Naive B cell (primary cell): ENCODE results near the gene MGST3. TPM values are rescaled to one million over a fixed set of nuclear protein-coding genes. Genes with fewer than 3 reads are reported as not detected.
"Not testable (repeated sequence)": the region's sequence is repeated elsewhere in the genome, so short reads cannot be mapped to it uniquely, and the experiment has no call there.

Experiments used
- ATAC-seq, 2 donors: fragments of 150-1000 bp; cut with Tn5 transposase; 2 replicates each; pipeline ENCODE4 v1.10.0; 2021; ENCODE audit warnings: low read depth in 2 of 2, mild to moderate bottlenecking in 2 of 2, moderate library complexity in 2 of 2
- DNase-seq: peaks from one replicate; pipeline ENCODE4 v3.0.0; 2022
- H3K27ac Mint-ChIP-seq, 6 donors: one replicate each; pipeline ENCODE4 v1.8.0; 2020 to 2022; ENCODE audit warnings: mild to moderate bottlenecking in 6 of 6, mixed read lengths in 6 of 6, moderate library complexity in 5 of 6, inconsistent platforms in 2 of 6
- H3K27me3 Mint-ChIP-seq, 3 donors: one replicate each; pipeline ENCODE4 v1.8.0; 2021 to 2022; ENCODE audit warnings: mixed read lengths in 3 of 3, mild to moderate bottlenecking in 1 of 3
- H3K36me3 Mint-ChIP-seq, 2 donors: one replicate each; pipeline ENCODE4 v1.8.0; 2020 to 2022; ENCODE audit warnings: mixed read lengths in 2 of 2, inconsistent platforms in 1 of 2, mild to moderate bottlenecking in 1 of 2
- H3K4me1 Mint-ChIP-seq, 3 donors: one replicate each; pipeline ENCODE4 v1.8.0; 2020 to 2022; ENCODE audit warnings: mixed read lengths in 3 of 3, inconsistent platforms in 1 of 3, mild to moderate bottlenecking in 1 of 3, moderate library complexity in 1 of 3
- H3K4me3 Mint-ChIP-seq, 8 donors: one replicate each; pipeline ENCODE4 v1.8.0; 2020 to 2022; ENCODE audit warnings: mild to moderate bottlenecking in 8 of 8, mixed read lengths in 8 of 8, moderate library complexity in 8 of 8, inconsistent platforms in 2 of 8
- H3K9me3 Mint-ChIP-seq, 7 donors: one replicate each; pipeline ENCODE4 v1.8.0; 2020 to 2022; ENCODE audit warnings: mixed read lengths in 7 of 7, mild to moderate bottlenecking in 5 of 7, inconsistent platforms in 2 of 7, moderate library complexity in 1 of 7
- polyA plus RNA-seq, 6 donors: library from polyadenylated mRNA; unstranded; fragments of 300-500 nt; fragmentation: Illumina TruSeq; gene quantifications; one replicate each; pipeline ENCODE4 v1.2.3, GENCODE V29; 2021; ENCODE audit warnings: low read depth in 6 of 6

Gene MGST3
- polyA plus RNA-seq, 6 donors from 2014 or later = 76.4 to 133 (median 116) TPM

DNA sequence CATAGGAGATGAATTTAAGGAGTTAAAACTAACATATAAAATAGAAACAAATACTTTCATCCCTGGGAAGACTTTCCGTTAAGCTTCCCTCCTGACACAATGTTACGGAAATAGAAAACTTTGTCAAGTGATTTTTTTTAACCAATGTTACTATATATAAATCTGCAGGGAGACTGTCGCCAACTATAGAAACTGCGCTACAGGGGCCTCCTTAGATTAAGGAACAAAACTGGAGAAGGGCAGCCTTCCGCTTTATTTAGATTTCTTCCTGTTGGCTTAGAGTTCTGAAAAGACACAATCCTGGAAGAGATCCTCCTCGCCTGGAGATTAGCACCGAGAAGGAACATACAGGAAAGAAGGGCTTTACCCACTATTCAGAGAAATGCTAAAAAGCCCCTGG, 1.5 kb downstream of the MGST3 start:
- no peaks in the 10 kb centered on the region for H3K9me3 Mint-ChIP-seq
- DNase-seq (no peak), ATAC-seq (no peak)
- no peak overlapping the region for H3K27ac Mint-ChIP-seq
- H3K4me3 Mint-ChIP-seq = peak overlapping the region in 2 of 8 donors; percentile 7 to 13
- peaks cover 14 to 31% (median 24%) of the 10 kb centered on the region in 3 donors for H3K4me1 Mint-ChIP-seq
- peaks cover 0 to 5% (median 0%) of the 10 kb centered on the region in 3 donors for H3K27me3 Mint-ChIP-seq
- no peaks in the 10 kb centered on the region for H3K36me3 Mint-ChIP-seq

DNA sequence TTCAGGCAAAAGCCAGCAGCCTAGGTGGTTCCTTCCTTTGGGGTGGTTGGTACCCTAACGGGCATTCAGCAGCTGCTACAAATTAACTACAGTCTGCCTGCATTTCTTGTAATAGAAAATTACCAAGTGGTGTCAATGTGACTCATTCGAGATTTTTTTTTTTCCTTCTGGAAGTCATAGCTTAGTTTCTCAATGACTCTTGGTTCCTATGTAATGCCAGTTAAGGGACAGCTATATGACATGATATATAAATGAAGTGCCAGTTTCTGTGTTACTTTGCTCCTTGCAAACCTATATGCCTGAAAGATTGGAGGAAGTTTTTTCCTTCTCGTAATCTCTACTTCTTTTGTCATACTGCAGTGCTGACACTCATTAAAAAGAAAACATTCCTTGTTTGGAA, 2.6 kb downstream of the MGST3 start:
- H3K9me3 Mint-ChIP-seq = no peaks in the 10 kb centered on the region

DNA sequence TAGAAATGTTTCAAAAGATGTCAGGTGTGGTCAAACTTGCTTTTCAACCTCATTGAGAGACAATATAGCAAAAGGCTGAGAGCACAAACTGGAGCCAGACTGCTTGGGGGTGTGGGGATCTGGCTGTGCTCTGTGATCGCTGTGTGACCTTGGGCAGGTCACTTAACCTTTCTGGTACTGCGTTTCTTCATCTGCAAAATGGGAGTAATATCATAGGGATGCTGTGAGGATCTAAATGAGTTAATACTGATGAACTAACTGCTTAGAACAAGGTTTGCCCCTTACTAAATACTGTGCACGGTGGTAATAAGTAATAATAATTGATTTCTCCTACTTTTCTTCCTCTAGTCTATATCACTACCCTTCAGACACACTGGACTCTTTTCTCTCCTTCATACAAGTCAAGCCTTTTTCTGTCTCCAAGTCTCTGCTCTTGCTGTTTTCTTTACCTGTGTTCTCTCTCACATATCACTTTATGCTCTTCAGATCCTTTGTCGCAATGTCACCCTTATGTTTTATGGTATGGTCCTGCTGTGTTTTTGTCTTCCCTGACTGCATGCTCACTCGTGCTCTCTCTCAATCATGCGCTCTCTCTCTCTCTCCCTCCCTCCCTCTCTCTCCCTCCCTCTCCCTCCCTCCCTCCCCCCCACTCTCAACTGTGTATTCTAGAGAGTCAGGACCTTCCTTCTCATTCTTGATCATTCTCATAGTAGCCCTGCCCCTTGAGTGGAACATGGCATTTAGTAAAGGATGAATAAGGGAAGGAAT, 3.3 kb downstream of the MGST3 start:
- H3K4me1 Mint-ChIP-seq = peaks cover 14 to 31% (median 24%) of the 10 kb centered on the region in 3 donors
- H3K4me3 Mint-ChIP-seq = peak overlapping the region in 1 of 8 donors; percentile 50
- no peaks in the 10 kb centered on the region for H3K9me3 Mint-ChIP-seq
- ATAC-seq (no peak), DNase-seq (no peak)
- no peaks in the 10 kb centered on the region for H3K27me3 Mint-ChIP-seq
- no peaks in the 10 kb centered on the region for H3K36me3 Mint-ChIP-seq
- no peak overlapping the region for H3K27ac Mint-ChIP-seq

More for the DNA sequence above, 2.6 kb downstream of the MGST3 start:
- Mint-ChIP-seq H3K27ac (no peak overlapping the region), H3K4me1 (peaks cover 14 to 31% (median 24%) of the 10 kb centered on the region in 3 donors), H3K36me3 (no peaks in the 10 kb centered on the region), H3K4me3 (peak overlapping the region in 1 of 8 donors; percentile 50), H3K27me3 (peaks cover 0 to 5% (median 0%) of the 10 kb centered on the region in 3 donors)
- ATAC-seq (no peak), DNase-seq (no peak)

DNA sequence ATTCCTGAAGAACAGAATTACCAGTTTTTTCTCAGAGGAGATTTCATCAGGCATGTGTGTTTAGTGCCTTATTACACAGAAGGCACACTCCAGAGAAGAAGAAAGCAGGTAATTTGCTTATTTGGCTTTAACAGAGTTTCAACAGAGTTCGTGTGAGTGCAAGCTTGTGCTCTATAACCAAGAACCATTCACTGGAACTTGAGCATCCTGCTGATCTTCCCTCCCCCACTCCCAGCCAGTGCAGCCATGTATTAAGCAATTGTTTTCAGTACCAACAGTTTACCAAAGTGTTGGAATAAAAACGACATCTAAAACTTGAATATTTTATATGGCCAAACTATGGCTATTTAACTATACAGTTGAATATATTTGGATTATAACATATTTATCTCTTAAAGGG, 4.3 kb downstream of the MGST3 start:
- peak overlapping the region in 2 of 8 donors; percentile 15 to 18 for H3K4me3 Mint-ChIP-seq
- H3K27ac Mint-ChIP-seq = peak overlapping the region in 1 of 6 donors; percentile 33
- peaks cover 14 to 26% (median 26%) of the 10 kb centered on the region in 3 donors for H3K4me1 Mint-ChIP-seq

DNA sequence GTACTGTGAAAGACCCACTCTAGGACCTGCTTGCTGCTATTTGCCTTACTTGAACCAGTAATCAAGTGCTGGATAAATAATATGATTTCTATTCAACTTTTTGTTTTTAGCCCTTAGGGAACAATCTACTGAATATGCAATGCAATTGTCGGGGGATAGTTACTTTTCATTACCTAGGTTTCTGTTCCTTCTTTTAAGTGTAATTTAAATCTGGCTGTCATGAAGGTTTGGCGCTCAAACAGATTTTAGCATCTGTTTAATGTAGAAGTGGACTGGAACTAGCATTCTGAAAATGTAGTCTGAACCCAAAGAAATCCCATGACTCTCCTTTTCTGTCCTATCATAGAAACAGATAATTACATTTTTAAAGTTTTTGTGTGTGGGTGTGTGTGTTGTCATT, 4.8 kb downstream of the MGST3 start:
- H3K27ac Mint-ChIP-seq = no peak overlapping the region
- DNase-seq = peak; percentile 12

More for the DNA sequence above, 4.3 kb downstream of the MGST3 start:
- Mint-ChIP-seq H3K36me3 (no peaks in the 10 kb centered on the region), H3K9me3 (no peaks in the 10 kb centered on the region), H3K27me3 (no peaks in the 10 kb centered on the region)
- ATAC-seq (no peak), DNase-seq (no peak)

DNA sequence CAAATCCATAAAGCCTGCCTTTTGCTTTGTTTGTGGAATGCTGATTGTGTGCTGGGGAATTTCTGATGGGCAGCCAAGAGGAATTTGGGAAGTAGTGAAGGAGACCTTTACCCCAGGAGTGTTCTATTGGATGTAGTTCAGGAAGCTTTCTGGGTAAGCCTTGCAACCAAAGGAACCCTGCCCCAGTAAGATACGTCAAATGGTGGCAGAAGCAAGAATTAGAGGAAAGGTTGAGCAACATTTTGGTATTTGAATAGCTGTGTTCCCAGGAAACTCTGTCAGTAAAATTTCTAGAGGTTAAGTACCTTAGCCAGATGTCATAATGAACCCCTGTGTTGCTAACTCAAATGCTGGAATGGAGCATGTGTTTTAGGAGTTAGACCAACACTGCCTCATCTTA, 6.4 kb downstream of the MGST3 start:
- H3K4me3 Mint-ChIP-seq = no peak overlapping the region
- H3K27me3 Mint-ChIP-seq = no peaks in the 10 kb centered on the region
- H3K27ac Mint-ChIP-seq = no peak overlapping the region
- DNase-seq = no peak
- H3K4me1 Mint-ChIP-seq = peaks cover 14 to 26% (median 26%) of the 10 kb centered on the region in 3 donors
- no peaks in the 10 kb centered on the region for H3K36me3 Mint-ChIP-seq
- H3K9me3 Mint-ChIP-seq = no peaks in the 10 kb centered on the region
- ATAC-seq = no peak

More for the DNA sequence above, 4.8 kb downstream of the MGST3 start:
- Mint-ChIP-seq H3K4me3 (peak overlapping the region in 3 of 8 donors; percentile 15 to 58 (median 18)), H3K27me3 (no peaks in the 10 kb centered on the region), H3K4me1 (peaks cover 14 to 26% (median 26%) of the 10 kb centered on the region in 3 donors), H3K36me3 (no peaks in the 10 kb centered on the region), H3K9me3 (no peaks in the 10 kb centered on the region)
- no peak for ATAC-seq

DNA sequence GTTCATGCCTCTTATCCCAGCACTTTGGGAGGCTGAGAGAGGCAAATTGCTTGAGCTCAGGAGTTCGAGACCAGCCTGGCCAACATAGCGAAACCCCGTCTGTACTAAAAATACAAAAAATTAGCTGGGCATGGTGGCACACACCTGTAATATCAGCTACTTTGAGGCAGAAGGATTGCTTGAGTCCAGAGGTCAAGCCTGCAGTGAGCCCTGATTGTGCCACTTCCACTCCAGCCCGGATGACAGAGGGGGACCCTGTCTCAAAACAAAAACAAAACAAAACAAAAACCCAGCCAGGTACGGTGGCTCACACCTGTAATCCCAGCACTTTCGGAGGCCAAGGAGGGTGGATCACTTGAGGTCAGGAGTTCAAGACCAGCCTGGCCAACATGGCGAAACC, 7.2 kb downstream of the MGST3 start:
- peaks cover 14 to 26% (median 26%) of the 10 kb centered on the region in 3 donors for H3K4me1 Mint-ChIP-seq
- not testable (repeated sequence) for H3K36me3 Mint-ChIP-seq, H3K4me3 Mint-ChIP-seq, H3K27ac Mint-ChIP-seq, H3K27me3 Mint-ChIP-seq, ATAC-seq, DNase-seq, H3K9me3 Mint-ChIP-seq

DNA sequence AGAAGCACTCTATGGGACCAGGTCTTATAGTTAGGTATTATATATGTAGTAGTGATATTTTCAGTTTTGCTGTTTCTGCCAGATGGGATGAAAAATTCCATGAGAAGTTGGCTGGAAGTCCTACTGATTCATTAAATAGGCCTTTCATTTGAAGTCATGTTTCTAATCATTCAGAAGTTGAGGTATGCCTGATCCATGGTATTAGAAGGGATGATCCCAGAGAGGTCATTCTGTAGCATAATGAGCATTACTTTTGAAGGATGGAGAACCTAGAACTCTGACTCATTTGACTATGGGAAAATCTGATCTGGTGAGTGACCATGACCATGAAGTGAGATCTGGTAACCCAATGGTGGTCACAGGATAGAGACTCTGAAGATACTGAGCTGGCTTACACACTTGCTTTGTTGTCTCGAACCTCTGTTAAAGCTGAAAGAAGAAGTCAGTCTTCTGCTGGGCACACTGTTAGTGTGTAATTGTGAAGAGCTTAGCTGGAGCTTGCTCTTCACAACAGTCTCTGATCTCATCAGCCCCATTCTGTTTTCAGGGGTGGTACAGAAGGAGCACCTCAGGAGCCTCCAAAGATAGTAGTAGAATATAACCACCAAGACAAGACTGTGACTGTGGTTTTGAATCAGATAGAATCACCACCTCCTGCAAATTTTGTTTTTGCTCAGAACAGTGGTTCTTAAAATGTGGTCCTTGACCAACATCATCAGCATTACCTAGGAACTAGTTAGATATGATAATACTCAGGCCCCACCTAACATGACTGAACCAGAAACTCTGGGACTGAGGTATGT, 9.0 kb downstream of the MGST3 start:
- peak overlapping the region in 1 of 6 donors; percentile 17 for H3K27ac Mint-ChIP-seq

DNA sequence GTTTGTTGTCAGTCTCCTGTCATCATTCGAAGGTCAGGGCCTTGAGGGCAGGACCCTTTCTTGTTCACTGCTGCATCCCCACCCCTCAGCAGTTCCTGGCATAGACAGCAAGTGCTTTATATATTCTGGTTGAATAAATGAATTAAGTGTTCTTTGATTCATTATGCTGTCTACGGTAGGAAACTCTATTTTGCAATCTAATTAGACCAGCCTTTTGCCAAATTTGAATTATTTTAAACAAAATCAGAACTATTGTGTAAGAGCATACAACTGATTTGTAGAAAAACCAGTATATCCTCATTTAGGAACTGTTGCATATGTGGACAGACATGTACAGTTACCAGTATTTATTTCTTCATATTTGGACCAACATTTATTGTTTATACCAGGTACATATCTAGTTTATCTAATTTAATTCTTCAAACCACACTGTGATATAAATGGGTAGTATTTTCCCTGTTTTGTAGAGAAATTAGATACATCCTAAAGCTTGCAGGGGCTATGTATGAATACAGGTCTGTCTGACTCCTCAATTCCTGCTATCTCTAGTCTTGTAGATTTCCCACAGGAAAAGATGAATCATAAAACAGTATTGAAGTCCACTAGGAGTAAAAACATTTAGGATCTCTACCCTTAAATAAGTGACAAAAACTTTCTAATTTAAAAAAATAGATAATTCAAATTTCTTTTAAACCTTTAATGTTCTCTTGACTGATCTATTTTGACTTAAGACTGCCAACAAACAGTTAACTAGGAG, 10.4 kb downstream of the MGST3 start:
- Mint-ChIP-seq H3K4me1 (peaks cover 14 to 20% (median 18%) of the 10 kb centered on the region in 3 donors), H3K9me3 (no peaks in the 10 kb centered on the region), H3K27ac (no peak overlapping the region), H3K4me3 (no peak overlapping the region), H3K27me3 (no peaks in the 10 kb centered on the region), H3K36me3 (no peaks in the 10 kb centered on the region)
- no peak for ATAC-seq
- DNase-seq = no peak

More for the DNA sequence above, 9.0 kb downstream of the MGST3 start:
- Mint-ChIP-seq H3K36me3 (no peaks in the 10 kb centered on the region), H3K4me1 (peaks cover 10 to 20% (median 16%) of the 10 kb centered on the region in 3 donors), H3K27me3 (no peaks in the 10 kb centered on the region), H3K4me3 (no peak overlapping the region), H3K9me3 (no peaks in the 10 kb centered on the region)
- DNase-seq (no peak), ATAC-seq (no peak)

DNA sequence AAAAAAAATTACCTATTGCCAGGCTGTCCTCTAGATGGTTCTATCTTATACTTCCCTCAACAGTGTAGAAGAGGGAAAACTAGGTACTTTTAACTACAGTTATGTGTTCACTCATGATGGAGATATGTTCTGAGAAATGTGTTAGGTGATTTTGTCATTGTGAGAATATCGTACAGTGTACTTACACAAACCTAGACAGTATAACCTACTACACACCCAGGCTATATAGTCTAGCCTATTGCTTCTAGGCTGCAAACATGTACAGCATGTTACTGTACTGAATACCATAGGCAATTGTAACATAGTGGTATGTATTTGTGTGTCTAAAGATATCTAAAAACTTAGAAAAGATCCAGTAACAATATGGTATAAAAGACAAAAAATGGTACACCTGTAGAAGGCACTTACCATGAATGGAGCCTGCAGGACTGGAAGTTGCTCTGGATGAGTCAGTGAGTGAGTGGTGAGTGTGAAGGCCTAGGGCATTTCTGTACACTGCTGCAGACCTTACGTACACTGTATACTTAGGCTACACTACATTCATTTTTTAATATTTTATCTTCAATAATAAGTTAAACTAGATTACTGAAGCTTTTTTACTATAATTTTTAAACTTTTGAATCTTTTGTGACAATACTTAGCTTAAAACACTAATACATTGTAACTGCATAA, 13.2 kb downstream of the MGST3 start:
- Mint-ChIP-seq H3K9me3 (no peaks in the 10 kb centered on the region), H3K36me3 (no peaks in the 10 kb centered on the region), H3K27ac (no peak overlapping the region), H3K4me3 (no peak overlapping the region), H3K4me1 (peaks cover 20 to 25% (median 21%) of the 10 kb centered on the region in 3 donors), H3K27me3 (no peaks in the 10 kb centered on the region)
- DNase-seq (no peak), ATAC-seq (no peak)

DNA sequence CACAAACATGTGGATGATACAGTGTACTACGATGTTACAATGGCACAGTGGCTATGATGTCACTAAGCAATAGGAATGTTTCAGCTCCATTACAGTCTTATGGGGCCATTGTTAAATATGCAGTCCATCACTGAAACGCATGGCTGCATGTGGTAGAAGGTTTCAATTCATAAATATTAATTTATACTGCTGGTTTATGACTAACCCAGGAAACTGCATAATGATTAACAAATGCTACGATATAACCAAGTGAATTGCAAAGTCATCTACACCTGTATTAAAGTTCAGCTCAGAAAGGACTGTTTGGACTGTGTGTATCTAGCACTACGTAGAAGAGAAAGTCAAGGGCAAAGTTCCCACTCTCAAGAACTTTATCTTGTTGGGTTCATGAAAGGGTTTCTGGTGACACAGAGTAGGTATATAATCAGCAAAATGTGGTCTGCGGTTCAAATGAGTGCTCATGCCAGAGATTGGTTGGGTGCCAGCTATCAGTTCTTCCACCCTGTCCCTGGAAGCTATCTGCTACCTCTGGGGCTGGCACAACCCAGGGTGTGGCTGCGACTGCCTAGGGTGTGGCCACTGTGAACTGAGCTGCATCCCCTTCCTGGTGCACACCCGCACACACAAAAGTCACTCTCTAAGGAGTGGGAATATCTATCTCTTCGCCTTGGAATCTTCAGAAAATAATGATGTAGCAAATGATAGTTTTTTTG, 14.8 kb downstream of the MGST3 start:
- no peaks in the 10 kb centered on the region for H3K36me3 Mint-ChIP-seq
- H3K27me3 Mint-ChIP-seq = no peaks in the 10 kb centered on the region
- ATAC-seq (no peak), DNase-seq (no peak)
- H3K4me3 Mint-ChIP-seq = peak overlapping the region in 3 of 8 donors; percentile 9 to 31 (median 30)
- H3K4me1 Mint-ChIP-seq = peaks cover 19 to 25% (median 20%) of the 10 kb centered on the region in 3 donors
- no peaks in the 10 kb centered on the region for H3K9me3 Mint-ChIP-seq
- H3K27ac Mint-ChIP-seq = no peak overlapping the region

DNA sequence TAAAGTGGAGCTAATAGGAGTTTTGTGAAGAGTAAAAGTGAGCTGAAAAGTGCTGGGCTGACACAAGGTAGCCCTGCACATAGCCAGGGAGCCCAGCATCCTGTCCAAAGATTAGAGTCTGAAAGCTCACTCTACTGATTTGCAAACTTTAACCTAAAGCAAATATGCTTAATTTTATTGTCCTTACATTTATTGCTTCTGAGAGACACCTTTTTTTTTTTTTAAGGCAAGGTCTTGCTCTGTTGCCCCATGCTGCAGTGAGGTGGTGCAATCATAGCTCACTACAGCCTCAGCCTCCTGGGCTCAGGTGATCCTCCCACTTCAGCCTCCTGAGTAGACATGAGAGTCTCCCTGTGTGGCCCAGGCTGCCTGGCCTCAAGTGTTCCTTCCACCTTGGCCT, 16.5 kb downstream of the MGST3 start:
- Mint-ChIP-seq H3K27me3 (no peaks in the 10 kb centered on the region), H3K4me3 (no peak overlapping the region), H3K27ac (no peak overlapping the region), H3K9me3 (no peaks in the 10 kb centered on the region), H3K4me1 (peaks cover 19 to 25% (median 20%) of the 10 kb centered on the region in 3 donors), H3K36me3 (no peaks in the 10 kb centered on the region)
- DNase-seq (no peak), ATAC-seq (no peak)
